H1 (cell line): ENCODE results near the gene SELPLG. TPM values are rescaled to one million over a fixed set of nuclear protein-coding genes. Genes with fewer than 3 reads are reported as not detected.

Experiments used
- CTCF ChIA-PET: fragments of 300-600 bp; sonication (Branson Sonifier 250); formaldehyde crosslinking; loops from one replicate; lab custom pipeline; 2021; ENCODE audit not compliant: partially characterized antibody; lab: Charles Lee
- POLR2A ChIA-PET: fragments of 300-600 bp; sonication (Branson Sonifier 250); formaldehyde crosslinking; loops from one replicate; lab custom pipeline; 2021; ENCODE audit warnings: inconsistent platforms; ENCODE audit not compliant: partially characterized antibody; lab: Charles Lee
- DNase-seq, 2 experiments: peaks; one replicate each; pipeline versions ENCODE4 v3.0.0 to v3.0.0-alpha.2; 2010 to 2022; ENCODE audit warnings: low spot score in 2 of 2, low read depth in 1 of 2, mixed read lengths in 1 of 2
- FAIRE-seq: peaks from 2 replicates; lab custom pipeline; 2011; peaks lifted over from hg19 to GRCh38; lab: Jason Lieb, UNC
- H2AFZ ChIP-seq: 2 replicates; pipeline ENCODE4 v1.8.1; 2012; ENCODE audit warnings: low read length, inconsistent platforms
- H2AK5ac ChIP-seq: 2 replicates; pipeline ENCODE4 v1.6.1; 2013; ENCODE audit warnings: low read depth, low read length
- H2BK120ac ChIP-seq: replicated peaks from 2 replicates; pipeline ENCODE3; 2013; ENCODE audit warnings: low read depth, low read length, inconsistent platforms
- H2BK12ac ChIP-seq: 2 replicates; pipeline ENCODE4 v1.6.1; 2013; ENCODE audit warnings: low read depth, low read length
- H2BK15ac ChIP-seq: 2 replicates; pipeline ENCODE4 v1.6.1; 2013; ENCODE audit warnings: low read length
- H2BK20ac ChIP-seq: 2 replicates; pipeline ENCODE4 v1.6.1; 2013; ENCODE audit warnings: low read length
- H2BK5ac ChIP-seq: 2 replicates; pipeline ENCODE4 v1.6.1; 2013; ENCODE audit warnings: low read depth, low read length
- H3K14ac ChIP-seq: 2 replicates; pipeline ENCODE4 v1.6.1; 2013; ENCODE audit warnings: inconsistent platforms; ENCODE audit not compliant: insufficient read length
- H3K18ac ChIP-seq: 2 replicates; pipeline ENCODE4 v1.6.1; 2013; ENCODE audit warnings: low read length; ENCODE audit errors: extremely low read depth
- H3K23ac ChIP-seq: 2 replicates; pipeline ENCODE4 v1.6.1; 2013; ENCODE audit warnings: inconsistent platforms; ENCODE audit not compliant: insufficient read length
- H3K23me2 ChIP-seq: 2 replicates; pipeline ENCODE4 v1.6.1; 2013; ENCODE audit warnings: low read depth, low read length
- H3K27ac ChIP-seq: 2 replicates; pipeline ENCODE4 v1.6.1; 2011; ENCODE audit warnings: low read depth, low read length, inconsistent platforms
- H3K27me3 ChIP-seq, 4 experiments: replicated peaks in 1 of 4; 1 replicate in 1 of 4; 2 replicates in 3 of 4; pipeline versions ENCODE4 v1.6.1 to v1.8.1; 2011 to 2013; ENCODE audit warnings: low read length in 3 of 4, mild to moderate bottlenecking in 3 of 4, inconsistent platforms in 2 of 4, mixed read lengths in 2 of 4, moderate library complexity in 1 of 4; ENCODE audit not compliant: control insufficient read depth in 3 of 4, insufficient read depth in 3 of 4; ENCODE audit errors: extremely low read depth in 1 of 4
- H3K36me3 ChIP-seq, 4 experiments: 2 replicates each; pipeline versions ENCODE4 v1.6.1 to v1.8.1; 2011 to 2013; ENCODE audit warnings: mild to moderate bottlenecking in 4 of 4, low read length in 3 of 4, moderate library complexity in 2 of 4, control low read depth in 1 of 4, inconsistent platforms in 1 of 4; ENCODE audit not compliant: insufficient read depth in 4 of 4, control insufficient read depth in 2 of 4
- H3K4ac ChIP-seq: replicated peaks from 2 replicates; pipeline ENCODE3; 2013; ENCODE audit warnings: low read length, low read depth, mixed read lengths, inconsistent platforms; ENCODE audit not compliant: insufficient read length
- H3K4me1 ChIP-seq, 4 experiments: replicated peaks in 1 of 4; 1 replicate in 1 of 4; 2 replicates in 3 of 4; pipeline versions ENCODE4 v1.6.1 to v1.8.1; 2011 to 2013; ENCODE audit warnings: low read length in 3 of 4, inconsistent platforms in 2 of 4, mixed read lengths in 1 of 4; ENCODE audit not compliant: insufficient read depth in 4 of 4, control insufficient read depth in 3 of 4
- H3K4me2 ChIP-seq, 2 experiments: 2 replicates each; pipeline versions ENCODE4 v1.6.1 to v1.8.1; 2011 to 2013; ENCODE audit warnings: low read depth in 2 of 2, low read length in 2 of 2, control low read depth in 1 of 2, inconsistent platforms in 1 of 2, mild to moderate bottlenecking in 1 of 2; ENCODE audit not compliant: insufficient read depth in 1 of 2
- H3K4me3 ChIP-seq, 4 experiments: fragments of 200-600, 300-600 bp in 1 of 4; sonication (generic), shearing (Covaris generic), sonication (Bioruptor Twin) in 1 of 4; 2 replicates each; pipeline versions ENCODE4 v1.5.1 to v1.8.1; 2011 to 2016; ENCODE audit warnings: low read length in 4 of 4, low read depth in 3 of 4, control low read depth in 2 of 4, inconsistent platforms in 2 of 4, mild to moderate bottlenecking in 2 of 4, mixed read lengths in 1 of 4, moderate library complexity in 1 of 4; ENCODE audit not compliant: insufficient read depth in 2 of 4; ENCODE audit errors: extremely low read depth in 1 of 4
- H3K56ac ChIP-seq: replicated peaks from 2 replicates; pipeline ENCODE3; 2013; ENCODE audit warnings: low read depth, mild to moderate bottlenecking, mixed read lengths, low read length, inconsistent platforms; ENCODE audit not compliant: insufficient read length
- H3K79me1 ChIP-seq: 2 replicates; pipeline ENCODE4 v1.6.1; 2013; ENCODE audit warnings: low read depth, low read length, control low read depth
- H3K79me2 ChIP-seq, 2 experiments: 2 replicates each; pipeline versions ENCODE4 v1.6.1 to v1.8.1; 2012 to 2013; ENCODE audit warnings: low read length in 2 of 2, mild to moderate bottlenecking in 2 of 2, inconsistent platforms in 1 of 2; ENCODE audit not compliant: insufficient read depth in 2 of 2, control insufficient read depth in 1 of 2
- H3K9ac ChIP-seq, 4 experiments: replicated peaks in 1 of 4; 1 replicate in 1 of 4; 2 replicates in 3 of 4; pipeline versions ENCODE4 v1.6.1 to v1.8.1; 2011 to 2013; ENCODE audit warnings: low read depth in 3 of 4, low read length in 3 of 4, control low read depth in 2 of 4, mild to moderate bottlenecking in 2 of 4, moderate library complexity in 2 of 4, inconsistent platforms in 1 of 4; ENCODE audit errors: extremely low read depth in 1 of 4
- H3K9me3 ChIP-seq, 2 experiments: 2 replicates each; pipeline versions ENCODE4 v1.6.1 to v1.8.1; 2012 to 2013; ENCODE audit warnings: mild to moderate bottlenecking in 2 of 2, moderate library complexity in 2 of 2, control low read depth in 1 of 2, inconsistent platforms in 1 of 2, low read depth in 1 of 2, low read length in 1 of 2, mixed read lengths in 1 of 2; ENCODE audit not compliant: insufficient read depth in 2 of 2
- H4K20me1 ChIP-seq, 2 experiments: replicated peaks in 1 of 2; 2 replicates each; pipeline versions ENCODE3 to v1.8.1; 2011 to 2013; ENCODE audit warnings: inconsistent platforms in 2 of 2, low read length in 2 of 2, mild to moderate bottlenecking in 1 of 2; ENCODE audit not compliant: insufficient read depth in 2 of 2, control insufficient read depth in 1 of 2
- H4K5ac ChIP-seq: 2 replicates; pipeline ENCODE4 v1.6.1; 2013; ENCODE audit warnings: low read length, low read depth, mixed read lengths, inconsistent platforms; ENCODE audit not compliant: insufficient read length
- H4K8ac ChIP-seq: 2 replicates; pipeline ENCODE4 v1.8.0; 2013; ENCODE audit warnings: mild to moderate bottlenecking, moderate library complexity, low read length, inconsistent platforms; ENCODE audit not compliant: insufficient read depth; ENCODE audit errors: extremely low read depth
- H4K91ac ChIP-seq: replicated peaks from 2 replicates; pipeline ENCODE3; 2013; ENCODE audit warnings: low read length, mixed read lengths, inconsistent platforms; ENCODE audit not compliant: insufficient read length
- BRCA1 ChIP-seq: IDR thresholded peaks from 2 replicates; pipeline ENCODE4 v1.6.1; 2012; ENCODE audit warnings: low read depth, low read length, improper control_type of control experiment
- CHD2 ChIP-seq: IDR thresholded peaks from 2 replicates; pipeline ENCODE4 v1.6.1; 2012; ENCODE audit warnings: low read length, improper control_type of control experiment
- CREB1 ChIP-seq: IDR thresholded peaks from 2 replicates; pipeline ENCODE4 v1.6.1; 2012; ENCODE audit warnings: inconsistent platforms
- NRF1 ChIP-seq: IDR thresholded peaks from 2 replicates; pipeline ENCODE4 v1.6.1; 2011; ENCODE audit warnings: mild to moderate bottlenecking, low read depth, low read length, improper control_type of control experiment
- SAP30 ChIP-seq: fragments of 300-600 bp; sonication (generic); IDR thresholded peaks from 2 replicates; pipeline ENCODE4 v1.7.1; 2012; ENCODE audit warnings: low read length, moderate library complexity, mild to moderate bottlenecking, inconsistent platforms; ENCODE audit not compliant: insufficient read depth, insufficient replicate concordance
- SP1 ChIP-seq: IDR thresholded peaks from 2 replicates; pipeline ENCODE4 v1.6.1; 2011; ENCODE audit warnings: low read depth, low read length
- SP4 ChIP-seq: IDR thresholded peaks from 2 replicates; pipeline ENCODE4 v1.6.1; 2012; ENCODE audit warnings: low read length, inconsistent platforms
- SUZ12 ChIP-seq: fragments of 200-600 bp; sonication (generic); IDR thresholded peaks from 2 replicates; pipeline ENCODE4 v1.6.1; 2012; ENCODE audit warnings: mild to moderate bottlenecking, inconsistent platforms, low read length, moderate library complexity, mixed read lengths
- ZNF274 ChIP-seq: IDR thresholded peaks from 2 replicates; pipeline ENCODE4 v1.7.0; 2012; ENCODE audit warnings: low read length, borderline replicate concordance; ENCODE audit errors: extremely low read depth
- WGBS, 2 experiments: shearing (Covaris generic) in 1 of 2; methylation state at CpG; one replicate each; pipeline versions ENCODE4 v1.1.6 to v1.1.7; 2013 to 2015; ENCODE audit warnings: low lambda C conversion rate in 2 of 2, mixed read lengths in 2 of 2, inconsistent platforms in 1 of 2, low coverage in 1 of 2, missing lambda C conversion rate in 1 of 2; ENCODE audit not compliant: insufficient replicate concordance in 2 of 2, insufficient coverage in 1 of 2, insufficient read length in 1 of 2; ENCODE audit errors: extremely low coverage in 1 of 2, missing lambda C conversion rate in 1 of 2; 5-methylcytosine and 5-hydroxymethylcytosine counted together
- long read RNA-seq, 2 experiments: library from RNA in 1 of 2; library from capped mRNA in 1 of 2; stranded (forward); transcript quantifications; one replicate each; pipeline ENCODE4 v2.0.0, GENCODE V29; 2021; ENCODE audit warnings: inconsistent platforms in 1 of 2
- polyA minus RNA-seq, 3 experiments: library from RNA; depleted of rRNA, polyadenylated mRNA; stranded (reverse); fragments of >200 nt; gene quantifications; 1 replicate in 2 of 3; 2 replicates in 1 of 3; pipeline ENCODE4 v1.2.3, GENCODE V29; 2011
- polyA plus RNA-seq, 7 experiments: library from polyadenylated mRNA; depleted of rRNA in 3 of 7; stranded (reverse) in 5 of 7; unstranded in 2 of 7; fragments of >200 nt in 5 of 7; fragments of 200-250 nt in 2 of 7; gene quantifications; 1 replicate in 5 of 7; 2 replicates in 1 of 7; 4 replicates in 1 of 7; pipeline versions ENCODE4 v1.2.1 to v1.2.3, GENCODE V29; 2011 to 2013; ENCODE audit warnings: missing spikeins in 2 of 7, mixed read lengths in 2 of 7
- total RNA-seq: library from RNA; stranded (reverse); fragmentation: NEBNext Ultra II Directional; extraction: Animal tissue kit (Norgen Biotek cat#: 25700); gene quantifications from 2 replicates; pipeline ENCODE4 v1.2.1, GENCODE V29; 2021

SELPLG gene, protein sequence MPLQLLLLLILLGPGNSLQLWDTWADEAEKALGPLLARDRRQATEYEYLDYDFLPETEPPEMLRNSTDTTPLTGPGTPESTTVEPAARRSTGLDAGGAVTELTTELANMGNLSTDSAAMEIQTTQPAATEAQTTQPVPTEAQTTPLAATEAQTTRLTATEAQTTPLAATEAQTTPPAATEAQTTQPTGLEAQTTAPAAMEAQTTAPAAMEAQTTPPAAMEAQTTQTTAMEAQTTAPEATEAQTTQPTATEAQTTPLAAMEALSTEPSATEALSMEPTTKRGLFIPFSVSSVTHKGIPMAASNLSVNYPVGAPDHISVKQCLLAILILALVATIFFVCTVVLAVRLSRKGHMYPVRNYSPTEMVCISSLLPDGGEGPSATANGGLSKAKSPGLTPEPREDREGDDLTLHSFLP
- total RNA-seq = 0.13 TPM in 1 of 2 replicates, not detected in the other
- 0.18 and 0.19 TPM in 2 replicates for polyA plus RNA-seq (2011; rRNA removed)
- 0.09 TPM for polyA plus RNA-seq (2011; cell fraction: cytosol; rRNA removed)
- 0.09 TPM for polyA plus RNA-seq (2011; cell fraction: nucleus; rRNA removed)
- polyA plus RNA-seq (2012, experiment 1 of 2) = 0.09 TPM in 1 of 4 replicates, not detected in the others
- not detected for polyA plus RNA-seq (2012, experiment 2 of 2)
- polyA plus RNA-seq (2013, experiment 1 of 2) = 0.08 TPM
- 0.06 TPM for polyA plus RNA-seq (2013, experiment 2 of 2)
- 0.10 TPM in 1 of 2 replicates, not detected in the other for polyA minus RNA-seq (2011; rRNA and poly(A)+ RNA removed)
- not detected for polyA minus RNA-seq (2011; cell fraction: cytosol; rRNA and poly(A)+ RNA removed)
- polyA minus RNA-seq (2011; cell fraction: nucleus; rRNA and poly(A)+ RNA removed) = not detected
- long read RNA-seq, experiment 1 = 0 reads
- long read RNA-seq, experiment 2 = 0 reads

DNA sequence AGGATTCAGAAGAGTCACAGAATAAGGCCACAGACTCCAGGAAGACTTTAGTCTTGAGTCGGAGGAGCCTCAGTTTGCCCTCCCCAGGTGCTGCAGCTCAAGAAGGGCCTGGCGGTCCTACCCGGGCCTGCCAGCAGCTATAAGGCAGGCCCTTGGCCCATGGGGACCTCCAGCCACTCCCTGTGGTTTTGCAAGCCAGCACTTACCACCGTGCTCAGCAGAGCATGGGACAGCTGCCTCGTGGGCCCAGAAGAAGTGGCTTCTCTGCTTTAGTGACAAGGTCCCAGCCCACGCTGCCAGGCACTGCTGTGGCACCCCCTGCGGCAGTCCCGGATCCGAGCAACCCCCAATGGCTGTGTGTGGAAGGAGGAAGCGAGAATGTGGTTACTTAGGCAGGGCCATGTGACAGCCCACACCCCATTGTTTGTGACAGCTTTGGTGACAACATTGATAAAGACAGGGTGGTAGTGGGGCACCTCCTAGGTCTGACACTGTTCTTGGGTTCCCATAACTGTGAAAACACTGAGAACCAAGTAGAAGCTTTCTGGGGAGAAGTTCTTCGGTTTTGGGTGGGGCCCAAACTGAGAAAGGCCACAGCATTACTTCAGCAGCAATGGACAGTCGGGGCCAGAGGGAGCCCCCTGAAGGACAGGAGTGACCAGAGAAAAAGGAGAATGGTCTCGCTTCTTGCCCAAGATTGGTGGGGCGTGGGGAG, at the start of gene SELPLG:
SELPLG (minus strand) TSS at position 361 of the 715 bp plus-strand sequence. CDS start 9,587 bp downstream, outside the sequence.
- DNase-seq (no peak), FAIRE-seq (no peak)
- no peak within 1 kb of the TSS for H2AK5ac ChIP-seq
- H3K9me3 ChIP-seq = no peaks in the 10 kb centered on the region
- peak within 1 kb of the TSS; percentile 36; the same call in 1 of the 2 replicates for H2AFZ ChIP-seq
- CTCF ChIA-PET = interaction anchor here (0.7 to 10.0 kb wide), 6 partner anchors 13 to 63 kb away, joined by 3 to 90 read pairs (median 5); no protein-coding TSS in a partner anchor
- no peak within 1 kb of the TSS for H3K23ac ChIP-seq
- no peak within 1 kb of the TSS for H3K27ac ChIP-seq
- H3K27me3 ChIP-seq = no peaks in the 10 kb centered on the region
- no peak within 1 kb of the TSS for H3K14ac ChIP-seq
- H4K5ac ChIP-seq = no peak within 1 kb of the TSS
- no peaks in the 10 kb centered on the region for H3K36me3 ChIP-seq
- no peaks in the 10 kb centered on the region for H4K20me1 ChIP-seq
- no peak within 1 kb of the TSS for H3K4ac ChIP-seq
- no peak within 1 kb of the TSS; a peak in 1 of 4 replicates for H3K4me2 ChIP-seq
- H3K23me2 ChIP-seq = no peaks in the 10 kb centered on the region
- no peaks in the 10 kb centered on the region for H3K79me2 ChIP-seq
- peaks cover 15 to 38% (median 19%) of the 10 kb centered on the region in 4 experiments for H3K4me1 ChIP-seq
- H2BK20ac ChIP-seq = 0 out of 2 replicates have a peak within 1 kb of the TSS, but pooled peaks have one; percentile 51
- H2BK12ac ChIP-seq = peak within 1 kb of the TSS; percentile 27; the same call in 1 of the 2 replicates
- peak within 1 kb of the TSS; percentile 86 for H4K8ac ChIP-seq
- H3K18ac ChIP-seq = no peak within 1 kb of the TSS; the same call in 1 of the 2 replicates
- no peak within 1 kb of the TSS for H3K4me3 ChIP-seq
- peak within 1 kb of the TSS; percentile 11 for H4K91ac ChIP-seq
- no peak within 1 kb of the TSS for H3K56ac ChIP-seq
- peak within 1 kb of the TSS; percentile 53; the same call in 1 of the 2 replicates for H2BK5ac ChIP-seq
- WGBS, 2 experiments = 83% methylated on average over 14 of the region's 14 CpGs; no CpG with 5 or more reads in 1 of the 2 experiments
- peak within 1 kb of the TSS; percentile 83; the same call in 1 of the 2 replicates for H2BK15ac ChIP-seq
- no peaks in the 10 kb centered on the region for H3K79me1 ChIP-seq
- H3K9ac ChIP-seq = no peak within 1 kb of the TSS
- POLR2A ChIA-PET = interaction anchor here (1.2 kb wide), 1 partner anchor 225 kb away, joined by 4 read pairs; no protein-coding TSS in a partner anchor
- H2BK120ac ChIP-seq = no peak within 1 kb of the TSS
- TF ChIP-seq ZNF274 (no peak), SP4 (no peak), CHD2 (no peak), SUZ12 (no peak), BRCA1 (no peak), SP1 (no peak), SAP30 (no peak), CREB1 (no peak), NRF1 (no peak)
